Fibroblast of gingiva (primary cell): ENCODE measurements around the gene IRX5.

Source experiments
- DNase-seq: peaks from one replicate; pipeline ENCODE4 v3.0.0-alpha.2; 2011; ENCODE audit warnings: low read depth

IRX5 gene

GRCh38 chr16:54931120-54932014 is 702 bp downstream of the IRX5 start:
- peak; percentile 46 for DNase-seq

GRCh38 chr16:54932021-54932660 is 1.5 kb downstream of the IRX5 start:
- DNase-seq, result peak; percentile 21

GRCh38 chr16:54932737-54933254 is 2.1 kb downstream of the IRX5 start:
- no peak for DNase-seq

- DNase-seq, result no peak
Measured at GRCh38 chr16:54933281-54934011, 2.8 kb downstream of the IRX5 start.

- peak; percentile 9 for DNase-seq
Measured at GRCh38 chr16:54934481-54935265, 4.0 kb downstream of the IRX5 start.

- no peak for DNase-seq
Measured at GRCh38 chr16:54935266-54935968, 4.8 kb downstream of the IRX5 start.

GRCh38 chr16:54936201-54936978 is 5.7 kb downstream of the IRX5 start:
- DNase-seq, result peak; percentile 43

GRCh38 chr16:54936979-54937670 is 6.5 kb downstream of the IRX5 start:
- DNase-seq, result peak; percentile 60

- no peak for DNase-seq
Measured at GRCh38 chr16:54937671-54938211, 7.1 kb downstream of the IRX5 start.

GRCh38 chr16:54938212-54939028 is 7.8 kb downstream of the IRX5 start:
- DNase-seq, result peak; percentile 8

GRCh38 chr16:54939029-54939346 is 8.3 kb downstream of the IRX5 start:
- DNase-seq, result no peak

- no peak for DNase-seq
Measured at GRCh38 chr16:54939510-54940278, 9.0 kb downstream of the IRX5 start.

- DNase-seq, result no peak
Measured at GRCh38 chr16:54940279-54940604, 9.6 kb downstream of the IRX5 start.

GRCh38 chr16:54942353-54942943 is 11.8 kb downstream of the IRX5 start:
- DNase-seq, result no peak

- no peak for DNase-seq
Measured at GRCh38 chr16:54944002-54944401, 13.3 kb downstream of the IRX5 start.

- DNase-seq, result no peak
Measured at GRCh38 chr16:54945063-54945462, 14.4 kb downstream of the IRX5 start.

- DNase-seq, result no peak
Measured at GRCh38 chr16:54946909-54947308, 16.2 kb downstream of the IRX5 start.

GRCh38 chr16:54947616-54948015 is 17.0 kb downstream of the IRX5 start:
- DNase-seq, result no peak
